ENCODE data around the gene UBE3D. TPM values are rescaled to one million over a fixed set of nuclear protein-coding genes. Genes with fewer than 3 reads are reported as not detected.
A peak's percentile ranks its signal among the peaks of the same experiment; 100 is the strongest.

The UBE3D gene
- total RNA-seq, 1 experiment from 2014 or later, result 10.7 TPM

GRCh38 chr6:83057705-83058321, 7.8 kb downstream of the UBE3D start:
- TF ChIP-seq CTCF (conservative IDR thresholded peaks at IDR 0.05), result peak; percentile 81
- Histone ChIP-seq H2BK20ac (ENCODE audit: low read depth, low read length, poor library complexity, severe bottlenecking) (no peak overlapping the region), H3K4me2 (ENCODE audit: insufficient read depth, insufficient read length, low read length) (no peak overlapping the region), H3K23me2 (ENCODE audit: insufficient read length, low read depth, low read length, poor library complexity, severe bottlenecking) (no peaks in the 10 kb centered on the region), H2AFZ (ENCODE audit: low read length) (no peak overlapping the region), H3K9ac (ENCODE audit: extremely low read depth, insufficient read length, low read length) (no peak overlapping the region), H4K91ac (ENCODE audit: insufficient read length, low read depth, low read length) (no peak overlapping the region), H4K8ac (replicated peaks; ENCODE audit: insufficient read length, low read depth, low read length) (no peak overlapping the region), H2BK120ac (ENCODE audit: low read depth, low read length, poor library complexity, severe bottlenecking) (no peak overlapping the region), H2AK5ac (ENCODE audit: insufficient read length, low read length) (no peak overlapping the region), H2BK5ac (ENCODE audit: insufficient read length, low read length) (no peak overlapping the region), H3K79me2 (ENCODE audit: insufficient read depth, low read length) (peaks cover 1% of the 10 kb centered on the region; the same call in 1 of the 2 replicates), H3K56ac (ENCODE audit: insufficient read length, low read depth, low read length) (no peak overlapping the region), H3K14ac (ENCODE audit: insufficient read depth, low read length) (no peak overlapping the region), H2BK12ac (ENCODE audit: insufficient read length, low read depth, low read length) (no peak overlapping the region), H3K4ac (ENCODE audit: low read depth, low read length) (no peak overlapping the region), H3K27ac (ENCODE audit: insufficient read length, low read depth, low read length) (no peak overlapping the region), H3K23ac (ENCODE audit: insufficient read length, low read depth, low read length) (no peak overlapping the region), H4K5ac (ENCODE audit: insufficient read length, low read depth, low read length) (no peak overlapping the region), H3K9me3 (ENCODE audit: control insufficient read depth, low read depth, low read length) (no peaks in the 10 kb centered on the region), H4K20me1 (ENCODE audit: control insufficient read depth, insufficient read depth, insufficient read length) (no peaks in the 10 kb centered on the region), H3K18ac (ENCODE audit: insufficient read length, low read depth, low read length) (no peak overlapping the region), H3T11ph (ENCODE audit: low read length) (no peak overlapping the region), H3K79me1 (ENCODE audit: insufficient read depth, low read depth, low read length, poor library complexity, severe bottlenecking) (peaks cover 2% of the 10 kb centered on the region), H3K4me1 (ENCODE audit: insufficient read depth, low read length) (no peaks in the 10 kb centered on the region), H3K27me3 (ENCODE audit: insufficient read depth, low read length) (no peaks in the 10 kb centered on the region), H2BK15ac (ENCODE audit: low read depth, low read length) (no peak overlapping the region)
- Mint-ChIP-seq H3K4me3 (no peak overlapping the region), H3K4me1 (peaks cover 10 to 12% of the 10 kb centered on the region in 2 experiments), H3K9me3 (no peaks in the 10 kb centered on the region), H3K36me3 (ENCODE audit: insufficient read depth in 1 of 3, low read depth in 3 of 3) (peaks cover 8 to 32% (median 22%) of the 10 kb centered on the region in 3 experiments), H3K27me3 (ENCODE audit: low read depth) (no peaks in the 10 kb centered on the region), H3K27ac (no peak overlapping the region)
- WGBS (ENCODE audit: extremely low coverage, insufficient read length, low lambda C conversion rate), result no CpG with 5 or more reads among the region's 4 CpGs
- DNase-seq, result peak; percentile 43

Measured in H9 (cell line).